Measurements from ENCODE around the gene TROAP.
A peak's percentile ranks its signal among the peaks of the same experiment; 100 is the strongest.

The TROAP gene

DNA sequence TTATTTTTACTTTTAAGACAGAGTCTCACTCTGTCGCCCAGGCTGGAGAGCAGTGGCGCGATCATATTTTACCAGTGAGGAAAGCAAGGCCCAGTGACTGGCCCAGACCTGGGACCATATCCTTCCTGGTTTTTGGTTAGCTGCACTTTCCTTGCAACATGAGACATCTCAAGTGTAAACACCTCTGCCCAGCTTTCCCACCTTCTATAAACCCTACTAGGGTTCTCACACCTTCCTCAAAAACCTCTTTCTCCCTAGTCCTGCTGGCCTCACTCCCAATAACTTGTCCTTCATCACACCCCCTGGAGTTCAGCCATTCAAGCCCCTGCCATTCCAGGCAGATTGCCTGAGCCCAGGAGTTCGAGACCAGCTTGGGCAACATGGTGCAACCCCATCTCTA lies 38.4 kb upstream of the TROAP start:
- Mint-ChIP-seq H3K9me3 (no peaks in the 10 kb centered on the region), H3K36me3 (ENCODE audit: insufficient read depth) (peaks cover 3% of the 10 kb centered on the region), H3K27me3 (peaks cover 30 to 77% of the 10 kb centered on the region in 2 donors), H3K27ac (no peak overlapping the region), H3K4me3 (no peak overlapping the region), H3K4me1 (ENCODE audit: low read depth in 2 of 2) (peaks cover 0 to 2% of the 10 kb centered on the region in 2 donors)
- no peak for ATAC-seq (replicated peaks)
- no peak for DNase-seq

DNA sequence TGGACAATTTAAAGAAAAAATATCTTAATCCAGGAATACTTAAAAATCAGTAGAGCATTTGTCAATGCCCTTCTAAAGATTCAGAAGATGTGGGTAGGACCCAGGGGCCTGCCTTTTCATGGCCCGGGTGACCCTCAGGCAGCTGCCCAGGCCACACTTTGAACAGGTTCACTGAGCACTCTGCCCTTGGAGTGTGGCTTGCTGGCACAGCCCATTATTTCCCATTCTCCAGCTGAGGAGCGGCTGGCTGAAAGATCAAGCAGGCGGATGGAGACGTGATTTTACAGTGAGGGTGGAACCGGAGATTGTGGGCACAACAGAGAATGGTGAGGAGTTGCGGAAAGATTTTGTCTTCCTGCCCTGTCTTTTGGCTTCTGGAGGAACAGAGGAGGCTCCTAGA lies 35.2 kb upstream of the TROAP start:
- ATAC-seq (replicated peaks), result no peak
- Mint-ChIP-seq H3K27ac (no peak overlapping the region), H3K9me3 (no peaks in the 10 kb centered on the region)

DNA sequence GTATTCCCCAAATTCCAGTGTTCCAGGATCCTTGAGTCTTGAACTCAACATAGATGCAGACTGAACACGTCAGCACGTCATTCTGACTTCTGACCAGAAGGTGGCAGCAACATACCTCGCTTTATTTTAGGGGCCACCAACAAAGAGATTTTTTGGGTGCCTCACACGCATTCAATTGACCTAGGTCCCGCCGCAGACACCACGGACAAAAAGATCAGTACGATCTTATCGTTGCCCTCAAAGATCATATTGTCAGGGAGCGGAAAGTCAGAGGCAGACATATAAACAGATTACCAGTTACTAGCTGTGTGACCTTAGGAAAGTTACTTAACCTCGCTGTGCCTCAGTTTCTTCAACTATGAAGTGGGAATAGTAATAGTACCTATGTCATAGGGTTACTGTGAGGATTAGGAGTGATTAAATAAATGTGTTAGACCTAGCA lies 34.6 kb upstream of the TROAP start:
- peaks cover 42 to 79% of the 10 kb centered on the region in 2 donors for H3K27me3 Mint-ChIP-seq
- peaks cover 0 to 2% of the 10 kb centered on the region in 2 donors for H3K4me1 Mint-ChIP-seq (ENCODE audit: low read depth in 2 of 2)
- DNase-seq (peak; percentile 67 to 76 (median 70)), ATAC-seq (replicated peaks) (peak; percentile 87)
- no peak overlapping the region for H3K4me3 Mint-ChIP-seq
- no peaks in the 10 kb centered on the region for H3K36me3 Mint-ChIP-seq (ENCODE audit: insufficient read depth)
- H3K9me3 Mint-ChIP-seq, result no peaks in the 10 kb centered on the region
- H3K27ac Mint-ChIP-seq, result no peak overlapping the region

More for the DNA sequence above, 35.2 kb upstream of the TROAP start:
- no peak overlapping the region for H3K4me3 Mint-ChIP-seq
- peaks cover 42 to 74% of the 10 kb centered on the region in 2 donors for H3K27me3 Mint-ChIP-seq
- no peak for DNase-seq
- H3K4me1 Mint-ChIP-seq (ENCODE audit: low read depth in 2 of 2), result peaks cover 0 to 2% of the 10 kb centered on the region in 2 donors
- H3K36me3 Mint-ChIP-seq (ENCODE audit: insufficient read depth), result no peaks in the 10 kb centered on the region

DNA sequence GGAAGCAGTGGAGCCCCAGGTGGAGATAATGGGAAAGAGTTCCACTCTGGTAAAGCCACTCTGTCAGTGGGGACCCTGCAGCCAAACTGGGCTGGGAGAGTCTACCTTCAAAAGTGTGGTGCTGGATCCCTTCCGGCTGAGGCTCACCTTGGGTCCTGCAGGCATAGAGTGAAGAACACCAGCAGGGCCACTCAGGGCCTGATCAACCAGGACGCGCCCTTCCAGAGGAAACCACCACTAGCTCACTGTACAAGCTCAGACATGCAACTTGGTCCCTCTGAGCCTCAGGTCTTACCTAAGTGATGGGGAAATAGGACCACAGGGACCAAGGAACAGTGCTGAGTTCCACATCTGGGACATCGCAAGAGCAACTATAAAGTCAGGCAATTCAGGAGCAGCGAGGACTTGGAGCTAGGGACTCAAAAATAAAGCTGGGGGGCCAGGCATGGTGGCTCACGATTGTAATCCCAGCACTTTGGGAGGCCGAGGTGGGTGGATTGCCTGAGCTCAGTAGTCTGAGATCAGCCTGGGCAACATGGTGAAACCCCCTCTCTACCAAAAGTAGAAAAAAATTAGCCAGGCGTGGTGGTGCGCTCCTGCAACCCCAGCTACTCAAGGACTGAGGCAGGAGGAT lies 34.0 kb upstream of the TROAP start:
- Mint-ChIP-seq H3K27ac (no peak overlapping the region), H3K27me3 (peaks cover 45 to 81% of the 10 kb centered on the region in 2 donors), H3K4me3 (no peak overlapping the region), H3K36me3 (ENCODE audit: insufficient read depth) (no peaks in the 10 kb centered on the region), H3K4me1 (ENCODE audit: low read depth in 2 of 2) (peaks cover 0 to 2% of the 10 kb centered on the region in 2 donors), H3K9me3 (no peaks in the 10 kb centered on the region)
- ATAC-seq (replicated peaks), result no peak
- no peak for DNase-seq

DNA sequence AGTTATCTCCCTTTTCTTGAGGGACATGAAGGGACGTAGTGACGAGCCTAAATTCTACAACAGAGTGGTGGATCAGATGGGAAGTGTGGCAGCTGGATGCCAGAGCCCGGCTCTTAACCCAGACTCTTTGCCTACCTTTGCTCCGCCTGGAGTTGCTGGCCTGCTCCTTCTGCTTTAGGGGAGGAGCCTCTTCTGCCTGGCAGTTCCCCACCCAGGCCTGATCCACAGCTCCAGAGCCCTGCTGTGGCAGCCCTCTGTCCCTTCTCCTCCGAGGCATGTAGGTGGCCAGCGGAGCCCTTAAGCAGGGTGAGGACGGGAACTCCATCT lies 30.4 kb upstream of the TROAP start:
- DNase-seq, result no peak
- H3K27me3 Mint-ChIP-seq, result peaks cover 55 to 84% of the 10 kb centered on the region in 2 donors
- H3K4me3 Mint-ChIP-seq, result no peak overlapping the region
- peaks cover 9 to 16% of the 10 kb centered on the region in 2 donors for H3K4me1 Mint-ChIP-seq (ENCODE audit: low read depth in 2 of 2)
- no peaks in the 10 kb centered on the region for H3K9me3 Mint-ChIP-seq
- no peak for ATAC-seq (replicated peaks)
- H3K27ac Mint-ChIP-seq, result no peak overlapping the region
- H3K36me3 Mint-ChIP-seq (ENCODE audit: insufficient read depth), result no peaks in the 10 kb centered on the region

DNA sequence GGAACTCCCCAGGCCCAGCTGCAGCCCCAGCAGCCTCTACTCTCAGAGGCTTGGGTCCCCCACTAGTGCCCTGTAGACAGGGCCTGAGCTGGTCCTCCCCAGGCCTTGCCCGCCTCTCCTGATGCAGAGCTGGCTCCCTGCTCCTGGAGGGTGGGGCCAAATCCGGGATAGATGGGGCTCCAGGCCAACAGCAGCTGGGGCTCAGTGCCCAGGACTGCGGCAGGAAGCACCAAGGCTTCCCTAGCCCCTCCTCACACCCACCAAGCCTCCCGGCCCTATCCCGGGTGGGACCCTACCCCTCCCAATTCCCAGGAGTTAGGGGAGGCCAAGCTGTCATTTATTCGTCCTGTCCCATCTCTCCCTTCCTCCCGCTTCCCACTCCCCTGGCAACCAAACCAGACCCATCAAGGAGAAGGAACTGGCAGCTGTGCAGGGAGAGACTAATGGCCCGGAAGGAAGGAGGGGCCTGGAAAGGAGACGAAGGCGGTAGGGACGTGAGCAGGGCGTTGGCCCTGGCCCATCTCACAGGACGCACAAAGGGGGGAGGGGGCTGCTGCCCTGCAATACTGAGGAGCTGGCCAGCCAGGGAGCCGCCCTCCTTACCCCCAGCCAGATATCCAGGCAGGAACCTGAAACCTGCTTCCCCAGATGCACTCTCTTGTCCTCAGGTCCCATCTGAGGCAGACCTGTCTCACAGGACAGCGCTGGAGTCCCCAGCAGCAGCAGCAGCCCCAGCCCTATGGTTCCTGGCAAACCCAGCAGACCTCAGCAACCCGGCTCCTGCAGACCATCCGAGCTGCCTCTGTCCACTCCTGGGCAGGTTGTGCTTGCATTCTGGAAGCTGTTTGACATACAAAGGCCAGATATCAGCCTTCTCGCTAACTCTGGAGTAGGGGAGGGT lies 29.7 kb upstream of the TROAP start:
- Mint-ChIP-seq H3K4me3 (no peak overlapping the region), H3K36me3 (ENCODE audit: insufficient read depth) (no peaks in the 10 kb centered on the region), H3K27ac (no peak overlapping the region), H3K9me3 (no peaks in the 10 kb centered on the region), H3K27me3 (peaks cover 55 to 84% of the 10 kb centered on the region in 2 donors), H3K4me1 (ENCODE audit: low read depth in 2 of 2) (peaks cover 9 to 16% of the 10 kb centered on the region in 2 donors)
- no peak for ATAC-seq (replicated peaks)
- no peak for DNase-seq

DNA sequence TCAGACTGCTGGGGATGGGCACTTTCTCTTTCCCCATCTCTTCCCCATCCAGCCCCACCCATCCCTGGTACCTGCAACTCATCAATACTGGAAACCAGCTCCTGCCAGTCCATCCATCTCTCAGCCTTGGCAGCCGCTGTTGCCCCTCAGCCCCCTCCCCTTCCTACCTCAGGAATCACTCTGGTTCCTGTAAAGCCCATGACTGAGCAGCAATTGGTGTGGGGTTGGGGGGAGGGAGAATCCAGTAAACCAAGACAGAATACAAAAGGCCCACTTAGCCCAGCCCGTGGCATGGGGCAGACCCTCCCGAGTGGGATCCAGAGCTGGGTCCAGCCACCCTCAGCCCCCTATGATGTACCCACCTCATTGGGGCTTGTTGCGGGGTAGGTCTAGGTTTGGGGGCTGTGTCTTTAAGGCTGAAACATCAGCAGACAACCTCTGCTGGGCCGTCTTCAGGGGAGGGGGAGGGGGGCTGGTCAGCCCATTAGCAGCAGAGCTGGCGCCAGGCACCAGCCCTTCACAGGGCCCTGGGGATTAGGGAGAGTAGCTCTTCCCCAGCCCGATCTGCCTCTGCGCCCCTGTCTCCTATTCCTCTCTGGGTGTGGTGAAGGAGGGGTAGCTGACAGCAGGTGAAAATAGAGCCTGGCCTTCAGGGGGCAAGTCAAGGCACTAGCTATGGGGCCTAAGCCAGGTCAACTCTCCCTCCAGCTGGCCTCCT lies 28.8 kb upstream of the TROAP start:
- H3K27me3 Mint-ChIP-seq, result peaks cover 60 to 84% of the 10 kb centered on the region in 2 donors
- H3K4me3 Mint-ChIP-seq, result no peak overlapping the region
- no peak for DNase-seq
- no peaks in the 10 kb centered on the region for H3K9me3 Mint-ChIP-seq
- no peak overlapping the region for H3K27ac Mint-ChIP-seq
- H3K4me1 Mint-ChIP-seq (ENCODE audit: low read depth in 2 of 2), result peaks cover 9 to 16% of the 10 kb centered on the region in 2 donors
- no peaks in the 10 kb centered on the region for H3K36me3 Mint-ChIP-seq (ENCODE audit: insufficient read depth)
- no peak for ATAC-seq (replicated peaks)

DNA sequence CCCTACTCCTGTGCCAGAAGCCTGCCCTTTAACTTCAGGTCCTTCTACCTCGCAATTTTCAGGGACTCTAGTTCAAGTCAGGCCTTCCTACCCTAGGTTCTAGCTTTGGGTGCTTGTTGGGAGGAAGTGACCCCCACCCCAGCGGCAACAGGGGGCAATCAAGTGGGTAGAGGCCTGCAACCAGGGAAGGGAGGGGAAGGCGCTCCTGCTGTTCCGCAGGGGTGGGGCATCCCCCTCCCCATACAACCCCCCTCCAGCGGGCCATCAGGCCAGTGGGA lies 28.3 kb upstream of the TROAP start:
- DNase-seq, result no peak
- H3K36me3 Mint-ChIP-seq (ENCODE audit: insufficient read depth), result no peaks in the 10 kb centered on the region
- ATAC-seq (replicated peaks), result no peak
- H3K9me3 Mint-ChIP-seq, result no peaks in the 10 kb centered on the region
- no peak overlapping the region for H3K4me3 Mint-ChIP-seq
- peaks cover 60 to 84% of the 10 kb centered on the region in 2 donors for H3K27me3 Mint-ChIP-seq
- H3K27ac Mint-ChIP-seq, result no peak overlapping the region
- peaks cover 9 to 16% of the 10 kb centered on the region in 2 donors for H3K4me1 Mint-ChIP-seq (ENCODE audit: low read depth in 2 of 2)

DNA sequence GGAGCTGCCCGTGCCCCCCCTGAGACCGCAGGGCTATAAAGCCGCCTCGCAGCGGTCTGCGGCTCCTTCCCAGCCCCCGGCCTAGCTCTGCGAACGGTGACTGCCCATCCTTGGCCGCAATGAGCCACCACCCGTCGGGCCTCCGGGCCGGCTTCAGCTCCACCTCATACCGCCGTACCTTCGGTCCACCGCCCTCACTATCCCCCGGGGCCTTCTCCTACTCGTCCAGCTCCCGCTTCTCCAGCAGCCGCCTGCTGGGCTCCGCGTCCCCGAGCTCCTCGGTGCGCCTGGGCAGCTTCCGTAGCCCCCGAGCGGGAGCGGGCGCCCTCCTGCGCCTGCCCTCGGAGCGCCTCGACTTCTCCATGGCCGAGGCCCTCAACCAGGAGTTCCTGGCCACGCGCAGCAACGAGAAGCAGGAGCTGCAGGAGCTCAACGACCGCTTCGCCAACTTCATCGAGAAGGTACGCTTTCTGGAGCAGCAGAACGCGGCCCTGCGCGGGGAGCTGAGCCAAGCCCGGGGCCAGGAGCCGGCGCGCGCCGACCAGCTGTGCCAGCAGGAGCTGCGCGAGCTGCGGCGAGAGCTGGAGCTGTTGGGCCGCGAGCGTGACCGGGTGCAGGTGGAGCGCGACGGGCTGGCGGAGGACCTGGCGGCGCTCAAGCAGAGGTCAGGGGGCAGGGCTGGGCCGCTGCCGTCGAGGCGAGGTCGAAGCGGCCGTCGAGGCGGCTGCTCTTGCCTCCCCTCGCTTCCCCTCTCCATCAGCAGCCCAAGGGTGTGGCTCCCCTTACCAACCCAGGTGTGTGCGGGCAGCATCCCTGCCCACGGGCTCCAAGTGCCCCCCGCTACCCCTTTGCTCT lies 27.7 kb upstream of the TROAP start, which contains the start of gene PRPH:
Gene PRPH, plus strand, starts transcription at position 66 of the 855 bp plus-strand sequence. Its CDS starts 54 bp downstream, at position 120.
- no peak for ATAC-seq (replicated peaks)
- H3K4me1 Mint-ChIP-seq (ENCODE audit: low read depth in 2 of 2), result peaks cover 9 to 16% of the 10 kb centered on the region in 2 donors
- peaks cover 60 to 83% of the 10 kb centered on the region in 2 donors for H3K27me3 Mint-ChIP-seq
- no peaks in the 10 kb centered on the region for H3K36me3 Mint-ChIP-seq (ENCODE audit: insufficient read depth)
- H3K9me3 Mint-ChIP-seq, result no peaks in the 10 kb centered on the region
- H3K27ac Mint-ChIP-seq, result no peak within 1 kb of the TSS
- DNase-seq, result no peak
- no peak within 1 kb of the TSS for H3K4me3 Mint-ChIP-seq

DNA sequence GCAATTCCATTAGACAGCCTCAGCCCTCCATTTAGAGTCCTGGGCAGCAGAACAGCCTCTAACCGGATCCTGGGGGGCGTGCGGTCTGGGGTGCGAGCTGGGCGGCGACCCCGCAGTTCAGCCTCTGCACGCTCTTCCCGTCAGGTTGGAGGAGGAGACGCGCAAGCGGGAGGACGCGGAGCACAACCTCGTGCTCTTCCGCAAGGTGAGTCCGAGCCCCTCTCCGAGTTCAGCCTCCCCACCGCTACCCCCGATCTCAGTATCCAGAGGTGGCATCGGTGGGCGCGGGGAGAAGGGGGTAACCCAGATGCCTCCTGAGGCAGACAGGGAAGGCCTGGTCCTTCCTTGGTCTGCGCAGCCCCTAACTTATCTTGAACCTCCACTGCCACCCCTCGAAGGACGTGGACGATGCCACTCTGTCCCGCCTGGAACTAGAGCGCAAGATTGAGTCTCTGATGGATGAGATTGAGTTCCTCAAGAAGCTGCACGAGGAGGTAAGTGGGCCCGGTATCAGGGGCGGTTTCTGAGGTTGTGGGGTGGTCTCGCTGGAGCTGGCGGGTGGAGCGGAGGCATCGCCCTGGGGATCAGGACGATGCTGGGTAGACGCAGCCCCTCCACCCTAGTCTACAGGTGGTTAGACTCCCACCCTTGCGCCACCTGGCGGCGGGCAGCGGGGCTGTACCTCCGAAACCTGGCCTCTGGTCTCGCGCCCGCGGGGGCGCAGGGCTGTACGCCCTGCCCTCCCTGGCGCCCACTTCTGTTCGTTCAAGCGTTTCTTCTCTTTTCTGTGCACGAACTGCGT lies 26.8 kb upstream of the TROAP start:
- Mint-ChIP-seq H3K27me3 (peaks cover 55 to 82% of the 10 kb centered on the region in 2 donors), H3K4me3 (peak overlapping the region; percentile 66 to 74), H3K27ac (peak overlapping the region in 1 of 2 donors; percentile 71), H3K36me3 (ENCODE audit: insufficient read depth) (no peaks in the 10 kb centered on the region), H3K9me3 (no peaks in the 10 kb centered on the region), H3K4me1 (ENCODE audit: low read depth in 2 of 2) (peaks cover 9 to 16% of the 10 kb centered on the region in 2 donors)
- ATAC-seq (replicated peaks) (peak; percentile 82), DNase-seq (peak; percentile 59 to 61 (median 61))

DNA sequence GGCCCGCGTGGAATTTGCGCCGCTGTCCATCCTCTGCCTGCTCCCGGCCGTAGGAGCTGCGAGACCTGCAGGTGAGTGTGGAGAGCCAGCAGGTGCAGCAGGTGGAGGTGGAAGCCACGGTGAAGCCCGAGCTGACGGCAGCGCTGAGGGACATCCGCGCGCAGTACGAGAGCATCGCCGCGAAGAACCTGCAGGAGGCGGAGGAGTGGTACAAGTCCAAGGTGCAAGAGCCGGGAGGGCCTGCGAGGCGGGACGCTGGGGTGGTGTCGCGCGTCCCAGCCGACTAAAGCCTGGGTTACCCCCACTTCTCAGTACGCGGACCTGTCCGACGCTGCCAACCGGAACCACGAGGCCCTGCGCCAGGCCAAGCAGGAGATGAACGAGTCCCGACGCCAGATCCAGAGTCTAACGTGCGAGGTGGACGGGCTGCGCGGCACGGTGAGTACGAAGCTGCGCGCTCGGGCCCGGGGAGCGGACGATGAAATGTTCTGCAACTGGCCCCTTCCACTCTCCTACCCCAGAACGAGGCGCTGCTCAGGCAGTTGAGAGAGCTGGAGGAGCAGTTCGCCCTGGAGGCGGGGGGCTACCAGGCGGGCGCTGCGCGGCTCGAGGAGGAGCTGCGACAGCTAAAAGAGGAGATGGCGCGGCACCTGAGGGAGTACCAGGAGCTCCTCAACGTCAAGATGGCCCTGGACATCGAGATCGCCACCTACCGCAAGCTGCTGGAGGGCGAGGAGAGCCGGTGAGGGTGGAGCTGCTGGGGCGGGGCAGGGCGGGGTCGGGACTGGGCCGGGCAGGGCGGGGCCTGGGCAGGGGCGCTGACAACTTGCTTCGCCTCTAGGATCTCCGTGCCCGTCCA lies 26.0 kb upstream of the TROAP start:
- Mint-ChIP-seq H3K27me3 (peaks cover 47 to 82% of the 10 kb centered on the region in 2 donors), H3K9me3 (no peaks in the 10 kb centered on the region), H3K36me3 (ENCODE audit: insufficient read depth) (no peaks in the 10 kb centered on the region), H3K4me3 (peak overlapping the region; percentile 66 to 74), H3K4me1 (ENCODE audit: low read depth in 2 of 2) (peaks cover 12 to 18% of the 10 kb centered on the region in 2 donors), H3K27ac (peak overlapping the region in 1 of 2 donors; percentile 71)
- DNase-seq (peak in 1 of 3 experiments; percentile 14), ATAC-seq (replicated peaks) (peak; percentile 67)
